AG04450 (cell line): ENCODE measurements around the gene CEP192. TPM values are rescaled to one million over a fixed set of nuclear protein-coding genes. Genes with fewer than 3 reads are reported as not detected.

Experiments
- CTCF ChIA-PET: fragments of 300-600, 350-600 bp; formaldehyde crosslinking; extraction: SDS; loops from one replicate; lab custom pipeline; 2022; ENCODE audit warnings: antibody characterized with exemption, inconsistent platforms; lab: Charles Lee
- POLR2A ChIA-PET: fragments of 350-600 bp; formaldehyde crosslinking; extraction: SDS; loops from one replicate; lab custom pipeline; 2021; ENCODE audit warnings: antibody characterized with exemption, inconsistent platforms; lab: Yijun Ruan, JAX
- DNase-seq: peaks from one replicate; pipeline ENCODE4 v3.0.0-alpha.2; 2011; ENCODE audit warnings: low read depth, low spot score
- H3K27ac ChIP-seq: one replicate; pipeline ENCODE4 v1.5.1; 2012; ENCODE audit warnings: low read depth, low read length, control low read depth
- H3K27me3 ChIP-seq: one replicate; pipeline ENCODE4 v1.6.0; 2012; ENCODE audit warnings: low read length; ENCODE audit not compliant: control insufficient read depth, insufficient read depth
- H3K4me3 ChIP-seq: 2 replicates; pipeline ENCODE4 v1.5.1; 2011; ENCODE audit warnings: mild to moderate bottlenecking, low read depth, low read length, control low read depth
- H3K9me3 ChIP-seq: 2 replicates; pipeline ENCODE4 v1.5.1; 2012; ENCODE audit warnings: low read length; ENCODE audit not compliant: control insufficient read depth, insufficient read depth
- polyA minus RNA-seq: library from RNA; depleted of rRNA, polyadenylated mRNA; stranded (reverse); fragments of >200 nt; gene quantifications from 2 replicates; pipeline ENCODE4 v1.2.3, GENCODE V29; 2011; rRNA and poly(A)+ RNA removed
- polyA plus RNA-seq: library from polyadenylated mRNA; depleted of rRNA; stranded (reverse); fragments of >200 nt; gene quantifications from 2 replicates; pipeline ENCODE4 v1.2.3, GENCODE V29; 2011; rRNA removed
- TF ChIP-seq, protein P1 (sequence below): IDR thresholded peaks from 2 replicates; pipeline ENCODE4 v1.5.1; 2011; ENCODE audit warnings: low read depth, low read length, control low read depth, inconsistent platforms

The CEP192 gene, protein sequence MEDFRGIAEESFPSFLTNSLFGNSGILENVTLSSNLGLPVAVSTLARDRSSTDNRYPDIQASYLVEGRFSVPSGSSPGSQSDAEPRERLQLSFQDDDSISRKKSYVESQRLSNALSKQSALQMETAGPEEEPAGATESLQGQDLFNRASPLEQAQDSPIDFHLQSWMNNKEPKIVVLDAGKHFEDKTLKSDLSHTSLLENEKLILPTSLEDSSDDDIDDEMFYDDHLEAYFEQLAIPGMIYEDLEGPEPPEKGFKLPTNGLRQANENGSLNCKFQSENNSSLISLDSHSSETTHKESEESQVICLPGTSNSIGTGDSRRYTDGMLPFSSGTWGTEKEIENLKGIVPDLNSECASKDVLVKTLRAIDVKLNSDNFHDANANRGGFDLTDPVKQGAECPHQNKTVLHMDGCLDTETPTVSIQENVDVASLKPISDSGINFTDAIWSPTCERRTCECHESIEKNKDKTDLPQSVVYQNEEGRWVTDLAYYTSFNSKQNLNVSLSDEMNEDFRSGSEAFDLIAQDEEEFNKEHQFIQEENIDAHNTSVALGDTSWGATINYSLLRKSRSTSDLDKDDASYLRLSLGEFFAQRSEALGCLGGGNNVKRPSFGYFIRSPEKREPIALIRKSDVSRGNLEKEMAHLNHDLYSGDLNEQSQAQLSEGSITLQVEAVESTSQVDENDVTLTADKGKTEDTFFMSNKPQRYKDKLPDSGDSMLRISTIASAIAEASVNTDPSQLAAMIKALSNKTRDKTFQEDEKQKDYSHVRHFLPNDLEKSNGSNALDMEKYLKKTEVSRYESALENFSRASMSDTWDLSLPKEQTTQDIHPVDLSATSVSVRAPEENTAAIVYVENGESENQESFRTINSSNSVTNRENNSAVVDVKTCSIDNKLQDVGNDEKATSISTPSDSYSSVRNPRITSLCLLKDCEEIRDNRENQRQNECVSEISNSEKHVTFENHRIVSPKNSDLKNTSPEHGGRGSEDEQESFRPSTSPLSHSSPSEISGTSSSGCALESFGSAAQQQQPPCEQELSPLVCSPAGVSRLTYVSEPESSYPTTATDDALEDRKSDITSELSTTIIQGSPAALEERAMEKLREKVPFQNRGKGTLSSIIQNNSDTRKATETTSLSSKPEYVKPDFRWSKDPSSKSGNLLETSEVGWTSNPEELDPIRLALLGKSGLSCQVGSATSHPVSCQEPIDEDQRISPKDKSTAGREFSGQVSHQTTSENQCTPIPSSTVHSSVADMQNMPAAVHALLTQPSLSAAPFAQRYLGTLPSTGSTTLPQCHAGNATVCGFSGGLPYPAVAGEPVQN (N-terminal part only)
- 16.9 and 21.1 TPM in 2 replicates for polyA plus RNA-seq
- polyA minus RNA-seq, result 31.2 and 37.7 TPM in 2 replicates

GRCh38 chr18:12990967-12991820 lies at the start of gene CEP192:
Gene CEP192, plus strand, starts transcription at chr18:12991362. Its CDS starts 8,063 bp downstream, at chr18:12999425.
- TF ChIP-seq, protein P1, sequence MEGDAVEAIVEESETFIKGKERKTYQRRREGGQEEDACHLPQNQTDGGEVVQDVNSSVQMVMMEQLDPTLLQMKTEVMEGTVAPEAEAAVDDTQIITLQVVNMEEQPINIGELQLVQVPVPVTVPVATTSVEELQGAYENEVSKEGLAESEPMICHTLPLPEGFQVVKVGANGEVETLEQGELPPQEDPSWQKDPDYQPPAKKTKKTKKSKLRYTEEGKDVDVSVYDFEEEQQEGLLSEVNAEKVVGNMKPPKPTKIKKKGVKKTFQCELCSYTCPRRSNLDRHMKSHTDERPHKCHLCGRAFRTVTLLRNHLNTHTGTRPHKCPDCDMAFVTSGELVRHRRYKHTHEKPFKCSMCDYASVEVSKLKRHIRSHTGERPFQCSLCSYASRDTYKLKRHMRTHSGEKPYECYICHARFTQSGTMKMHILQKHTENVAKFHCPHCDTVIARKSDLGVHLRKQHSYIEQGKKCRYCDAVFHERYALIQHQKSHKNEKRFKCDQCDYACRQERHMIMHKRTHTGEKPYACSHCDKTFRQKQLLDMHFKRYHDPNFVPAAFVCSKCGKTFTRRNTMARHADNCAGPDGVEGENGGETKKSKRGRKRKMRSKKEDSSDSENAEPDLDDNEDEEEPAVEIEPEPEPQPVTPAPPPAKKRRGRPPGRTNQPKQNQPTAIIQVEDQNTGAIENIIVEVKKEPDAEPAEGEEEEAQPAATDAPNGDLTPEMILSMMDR, result no peak
- CTCF ChIA-PET, result interaction anchor here (0.5 to 1.3 kb wide), 2 partner anchors 50 to 168 kb away, joined by 5 read pairs; no protein-coding TSS in a partner anchor
- no peaks in the 10 kb centered on the region for H3K9me3 ChIP-seq
- POLR2A ChIA-PET, result interaction anchor here (0.6 to 1.7 kb wide), 11 partner anchors 14 to 537 kb away, joined by 3 to 16 read pairs (median 3); partner anchors contain the start of genes CEP76, PSMG2 and SEH1L
- peak; percentile 96 for DNase-seq
- H3K4me3 ChIP-seq, result peak within 1 kb of the TSS; percentile 96
- H3K27me3 ChIP-seq, result no peaks in the 10 kb centered on the region
- peak within 1 kb of the TSS; percentile 83 for H3K27ac ChIP-seq

- no peaks in the 10 kb centered on the region; the same call in 1 of the 2 replicates for H3K9me3 ChIP-seq
- H3K4me3 ChIP-seq, result no peak overlapping the region
- peaks cover 4% of the 10 kb centered on the region for H3K27me3 ChIP-seq
- DNase-seq, result no peak
- TF ChIP-seq, protein P1, result no peak
- H3K27ac ChIP-seq, result no peak overlapping the region
- CTCF ChIA-PET, result interaction anchor here (1.1 to 5.3 kb wide), 4 partner anchors 9 to 217 kb away, joined by 5 to 39 read pairs (median 6); no protein-coding TSS in a partner anchor
- POLR2A ChIA-PET, result interaction anchor here (0.5 kb wide), 1 partner anchor 60 kb away, joined by 5 read pairs; no protein-coding TSS in a partner anchor
Measured at GRCh38 chr18:12943215-12943614, 47.9 kb upstream of the CEP192 start.

GRCh38 chr18:12944709-12945108 lies 46.5 kb upstream of the CEP192 start:
- TF ChIP-seq, protein P1, result no peak
- POLR2A ChIA-PET, result no interaction called here
- no peak overlapping the region for H3K27ac ChIP-seq
- peaks cover 7% of the 10 kb centered on the region; the same call in 1 of the 2 replicates for H3K9me3 ChIP-seq
- CTCF ChIA-PET, result interaction anchor here (0.9 to 5.3 kb wide), 5 partner anchors 10 to 218 kb away, joined by 3 to 39 read pairs (median 5); no protein-coding TSS in a partner anchor
- no peak for DNase-seq
- H3K4me3 ChIP-seq, result no peak overlapping the region
- peaks cover 4% of the 10 kb centered on the region for H3K27me3 ChIP-seq
